HL-60 (cell line): Measurements from ENCODE around the gene PTPRM.

Experiments used
- DNase-seq, 2 experiments: peaks; one replicate each; pipeline ENCODE4 v3.0.0-alpha.2; 2010 to 2020; ENCODE audit warnings: low read depth in 1 of 2, low spot score in 1 of 2
- H3K27ac ChIP-seq: fragments of 250-450 bp; sonication (Bioruptor Pico); replicated peaks from 2 replicates; pipeline ENCODE4 v1.5.1; 2020; ENCODE audit warnings: mild to moderate bottlenecking, moderate library complexity
- H3K27me3 ChIP-seq: fragments of 250-450 bp; sonication (Bioruptor Pico); 2 replicates; pipeline ENCODE4 v1.5.1; 2021; ENCODE audit warnings: mild to moderate bottlenecking, moderate library complexity; ENCODE audit not compliant: insufficient read depth, poor library complexity, severe bottlenecking
- H3K4me3 ChIP-seq: replicated peaks from 2 replicates; pipeline ENCODE4 v1.5.1; 2011; ENCODE audit warnings: mild to moderate bottlenecking, control low read depth, low read length; ENCODE audit not compliant: insufficient read depth
- GABPA ChIP-seq: IDR thresholded peaks from 2 replicates; pipeline ENCODE4 v1.6.1; 2012; ENCODE audit warnings: low read depth
- POLR2AphosphoS5 ChIP-seq: IDR thresholded peaks from 2 replicates; pipeline ENCODE4 v1.6.1; 2012; ENCODE audit warnings: low read depth
- SPI1 ChIP-seq: IDR thresholded peaks from 2 replicates; pipeline ENCODE4 v1.6.1; 2012; ENCODE audit warnings: low read depth, mild to moderate bottlenecking, borderline replicate concordance
- TF ChIP-seq, protein P1 (sequence below): IDR thresholded peaks from one replicate; pipeline ENCODE4 v1.5.1; 2011; ENCODE audit warnings: low read length, control low read depth, inconsistent platforms; ENCODE audit not compliant: insufficient read depth
- TF ChIP-seq, protein P2 (sequence below): IDR thresholded peaks from 2 replicates; pipeline ENCODE4 v1.6.1; 2012; ENCODE audit warnings: low read depth; ENCODE audit not compliant: insufficient replicate concordance

The PTPRM gene

DNA sequence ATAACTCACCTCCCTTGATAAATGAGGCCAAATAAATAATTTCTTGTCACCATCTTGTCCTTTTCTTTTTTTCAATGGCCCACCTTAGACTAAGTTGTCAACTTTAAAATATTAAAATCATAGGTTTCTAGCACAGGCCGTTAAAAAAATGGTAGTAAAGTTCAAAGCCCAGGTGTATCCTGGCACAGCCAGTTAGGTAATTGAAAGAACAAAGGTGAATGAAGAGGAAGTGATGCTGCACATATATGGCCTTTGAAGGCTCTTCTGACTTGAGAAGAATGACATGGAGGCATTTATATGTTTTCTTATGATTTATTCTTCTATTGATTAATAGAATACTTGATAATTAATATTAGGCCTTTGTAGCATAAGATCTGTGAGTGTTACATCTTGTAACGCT is 208.7 kb downstream of the PTPRM start:
- no peak for DNase-seq

DNA sequence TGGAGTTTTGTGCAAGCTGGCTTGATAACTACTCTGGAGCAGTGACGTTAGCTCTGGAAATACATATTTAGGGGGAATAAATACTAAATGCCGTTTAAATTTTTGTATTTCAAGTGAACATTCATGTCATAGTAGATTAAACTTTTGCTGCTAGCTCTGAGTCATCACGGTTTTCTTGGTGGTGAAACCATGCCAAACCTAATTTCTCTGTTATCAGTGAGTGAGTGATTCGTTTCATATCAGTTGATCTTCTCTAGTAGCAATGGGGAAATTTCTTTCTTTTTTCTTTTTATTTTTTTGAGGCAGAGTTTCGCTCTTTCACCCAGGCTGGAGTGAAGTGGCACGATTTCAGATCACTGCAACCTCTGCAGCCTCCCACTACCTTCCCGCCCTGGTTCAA is 211.1 kb downstream of the PTPRM start:
- H3K27me3 ChIP-seq = no peaks in the 10 kb centered on the region
- no peak for DNase-seq
- H3K27ac ChIP-seq = no peak overlapping the region
- no peak overlapping the region for H3K4me3 ChIP-seq
- no peak for TF ChIP-seq SPI1
- no peak for TF ChIP-seq GABPA
- TF ChIP-seq POLR2AphosphoS5 = no peak
- TF ChIP-seq, protein P1, sequence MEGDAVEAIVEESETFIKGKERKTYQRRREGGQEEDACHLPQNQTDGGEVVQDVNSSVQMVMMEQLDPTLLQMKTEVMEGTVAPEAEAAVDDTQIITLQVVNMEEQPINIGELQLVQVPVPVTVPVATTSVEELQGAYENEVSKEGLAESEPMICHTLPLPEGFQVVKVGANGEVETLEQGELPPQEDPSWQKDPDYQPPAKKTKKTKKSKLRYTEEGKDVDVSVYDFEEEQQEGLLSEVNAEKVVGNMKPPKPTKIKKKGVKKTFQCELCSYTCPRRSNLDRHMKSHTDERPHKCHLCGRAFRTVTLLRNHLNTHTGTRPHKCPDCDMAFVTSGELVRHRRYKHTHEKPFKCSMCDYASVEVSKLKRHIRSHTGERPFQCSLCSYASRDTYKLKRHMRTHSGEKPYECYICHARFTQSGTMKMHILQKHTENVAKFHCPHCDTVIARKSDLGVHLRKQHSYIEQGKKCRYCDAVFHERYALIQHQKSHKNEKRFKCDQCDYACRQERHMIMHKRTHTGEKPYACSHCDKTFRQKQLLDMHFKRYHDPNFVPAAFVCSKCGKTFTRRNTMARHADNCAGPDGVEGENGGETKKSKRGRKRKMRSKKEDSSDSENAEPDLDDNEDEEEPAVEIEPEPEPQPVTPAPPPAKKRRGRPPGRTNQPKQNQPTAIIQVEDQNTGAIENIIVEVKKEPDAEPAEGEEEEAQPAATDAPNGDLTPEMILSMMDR = no peak
- TF ChIP-seq, protein P2, sequence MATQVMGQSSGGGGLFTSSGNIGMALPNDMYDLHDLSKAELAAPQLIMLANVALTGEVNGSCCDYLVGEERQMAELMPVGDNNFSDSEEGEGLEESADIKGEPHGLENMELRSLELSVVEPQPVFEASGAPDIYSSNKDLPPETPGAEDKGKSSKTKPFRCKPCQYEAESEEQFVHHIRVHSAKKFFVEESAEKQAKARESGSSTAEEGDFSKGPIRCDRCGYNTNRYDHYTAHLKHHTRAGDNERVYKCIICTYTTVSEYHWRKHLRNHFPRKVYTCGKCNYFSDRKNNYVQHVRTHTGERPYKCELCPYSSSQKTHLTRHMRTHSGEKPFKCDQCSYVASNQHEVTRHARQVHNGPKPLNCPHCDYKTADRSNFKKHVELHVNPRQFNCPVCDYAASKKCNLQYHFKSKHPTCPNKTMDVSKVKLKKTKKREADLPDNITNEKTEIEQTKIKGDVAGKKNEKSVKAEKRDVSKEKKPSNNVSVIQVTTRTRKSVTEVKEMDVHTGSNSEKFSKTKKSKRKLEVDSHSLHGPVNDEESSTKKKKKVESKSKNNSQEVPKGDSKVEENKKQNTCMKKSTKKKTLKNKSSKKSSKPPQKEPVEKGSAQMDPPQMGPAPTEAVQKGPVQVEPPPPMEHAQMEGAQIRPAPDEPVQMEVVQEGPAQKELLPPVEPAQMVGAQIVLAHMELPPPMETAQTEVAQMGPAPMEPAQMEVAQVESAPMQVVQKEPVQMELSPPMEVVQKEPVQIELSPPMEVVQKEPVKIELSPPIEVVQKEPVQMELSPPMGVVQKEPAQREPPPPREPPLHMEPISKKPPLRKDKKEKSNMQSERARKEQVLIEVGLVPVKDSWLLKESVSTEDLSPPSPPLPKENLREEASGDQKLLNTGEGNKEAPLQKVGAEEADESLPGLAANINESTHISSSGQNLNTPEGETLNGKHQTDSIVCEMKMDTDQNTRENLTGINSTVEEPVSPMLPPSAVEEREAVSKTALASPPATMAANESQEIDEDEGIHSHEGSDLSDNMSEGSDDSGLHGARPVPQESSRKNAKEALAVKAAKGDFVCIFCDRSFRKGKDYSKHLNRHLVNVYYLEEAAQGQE = no peak

More for the DNA sequence above, 208.7 kb downstream of the PTPRM start:
- Histone ChIP-seq H3K27ac (no peak overlapping the region), H3K4me3 (no peak overlapping the region), H3K27me3 (no peaks in the 10 kb centered on the region)
- TF ChIP-seq, protein P1 = no peak
- TF ChIP-seq, protein P2 = no peak
- no peak for TF ChIP-seq POLR2AphosphoS5
- no peak for TF ChIP-seq GABPA
- TF ChIP-seq SPI1 = no peak

DNA sequence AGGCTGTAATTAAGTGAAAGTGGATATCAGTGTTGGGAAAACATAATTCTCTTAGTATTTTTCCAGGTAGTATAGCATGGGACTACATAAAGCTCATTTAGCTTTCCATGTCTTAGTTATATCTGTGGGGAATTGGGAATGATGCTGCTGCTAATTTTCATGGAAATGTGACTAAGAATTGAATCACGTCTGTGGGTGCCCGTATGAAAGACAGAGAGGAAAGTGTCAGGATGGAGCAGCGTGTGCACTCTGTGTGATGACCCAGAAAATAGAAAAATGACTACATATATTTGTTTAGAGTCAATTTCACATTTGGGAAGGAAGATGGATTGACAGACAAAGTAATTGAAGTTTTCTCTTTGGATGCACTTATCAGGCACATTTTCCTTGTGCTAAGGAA is 212.1 kb downstream of the PTPRM start:
- Histone ChIP-seq H3K4me3 (no peak overlapping the region), H3K27ac (no peak overlapping the region), H3K27me3 (no peaks in the 10 kb centered on the region)
- no peak for DNase-seq
- TF ChIP-seq, protein P1 = no peak
- TF ChIP-seq POLR2AphosphoS5 = no peak
- TF ChIP-seq SPI1 = no peak
- no peak for TF ChIP-seq GABPA
- TF ChIP-seq, protein P2 = no peak
